Smooth muscle cell (in vitro differentiated cells): Measurements from ENCODE around the gene ATP6V1F. TPM values are rescaled to one million over a fixed set of nuclear protein-coding genes. Genes with fewer than 3 reads are reported as not detected.

Source experiments
- DNase-seq: peaks from one replicate; lab custom pipeline; 2025; ENCODE audit not compliant: unreplicated experiment; lab: John Stamatoyannopoulos, UW
- H2AFZ ChIP-seq: fragments of 200-600 bp; sonication (generic); 2 replicates; pipeline ENCODE4 v1.6.0; 2016; ENCODE audit warnings: antibody characterized with exemption, low read depth, mild to moderate bottlenecking
- H3F3A ChIP-seq: fragments of 200-600 bp; sonication (generic); 2 replicates; pipeline ENCODE4 v1.6.0; 2017; ENCODE audit warnings: antibody characterized with exemption, low read depth
- H3K27ac ChIP-seq: fragments of 200-600 bp; sonication (generic); 2 replicates; pipeline ENCODE4 v1.5.1; 2016; ENCODE audit warnings: low read depth, mild to moderate bottlenecking
- H3K27me3 ChIP-seq: fragments of 200-600 bp; sonication (generic); 2 replicates; pipeline ENCODE4 v1.6.1; 2016; ENCODE audit warnings: low read depth, mild to moderate bottlenecking
- H3K36me3 ChIP-seq: fragments of 200-600 bp; sonication (generic); 2 replicates; pipeline ENCODE4 v1.5.1; 2016; ENCODE audit warnings: low read depth
- H3K4me1 ChIP-seq: fragments of 200-600 bp; sonication (generic); 2 replicates; pipeline ENCODE4 v1.5.1; 2016; ENCODE audit warnings: low read depth
- H3K4me2 ChIP-seq: fragments of 200-600 bp; sonication (generic); 2 replicates; pipeline ENCODE4 v1.6.0; 2016; ENCODE audit warnings: mild to moderate bottlenecking
- H3K4me3 ChIP-seq: fragments of 200-600 bp; sonication (generic); 2 replicates; pipeline ENCODE4 v1.5.1; 2016; ENCODE audit warnings: mild to moderate bottlenecking
- H3K79me2 ChIP-seq: fragments of 200-600 bp; sonication (generic); 2 replicates; pipeline ENCODE4 v1.6.0; 2016; ENCODE audit warnings: low read depth, mild to moderate bottlenecking
- H3K9ac ChIP-seq: fragments of 200-600 bp; sonication (generic); 2 replicates; pipeline ENCODE4 v1.6.0; 2016; ENCODE audit warnings: low read depth
- H3K9me3 ChIP-seq: fragments of 200-600 bp; sonication (generic); replicated peaks from 2 replicates; pipeline ENCODE4 v1.5.1; 2016; ENCODE audit warnings: low read depth
- H4K20me1 ChIP-seq: fragments of 200-600 bp; sonication (generic); 2 replicates; pipeline ENCODE4 v1.6.0; 2016; ENCODE audit warnings: low read depth
- WGBS: methylation state at CpG from one replicate; pipeline ENCODE4 v1.1.7; 2016; ENCODE audit warnings: low lambda C conversion rate; 5-methylcytosine and 5-hydroxymethylcytosine counted together
- polyA plus RNA-seq: library from polyadenylated mRNA; unstranded; fragments of >200 nt; fragmentation: Nextera tagmentation; extraction: Ambion mirVana; gene quantifications from 2 replicates; pipeline ENCODE4 v1.2.1, GENCODE V29; 2016
- total RNA-seq: library from RNA; depleted of rRNA; stranded (reverse); fragments of >200 nt; gene quantifications from 2 replicates; pipeline ENCODE4 v1.2.3, GENCODE V29; 2014
- TF ChIP-seq, protein P1 (sequence below): fragments of 200-600 bp; sonication (generic); IDR thresholded peaks from 2 replicates; pipeline ENCODE4 v1.5.1; 2017; ENCODE audit warnings: borderline replicate concordance, mild to moderate bottlenecking, antibody characterized with exemption; ENCODE audit not compliant: insufficient read depth, poor library complexity, severe bottlenecking

ATP6V1F gene
- total and polyA plus RNA-seq, 2 experiments from 2014 or later = 131 to 325 TPM

DNA sequence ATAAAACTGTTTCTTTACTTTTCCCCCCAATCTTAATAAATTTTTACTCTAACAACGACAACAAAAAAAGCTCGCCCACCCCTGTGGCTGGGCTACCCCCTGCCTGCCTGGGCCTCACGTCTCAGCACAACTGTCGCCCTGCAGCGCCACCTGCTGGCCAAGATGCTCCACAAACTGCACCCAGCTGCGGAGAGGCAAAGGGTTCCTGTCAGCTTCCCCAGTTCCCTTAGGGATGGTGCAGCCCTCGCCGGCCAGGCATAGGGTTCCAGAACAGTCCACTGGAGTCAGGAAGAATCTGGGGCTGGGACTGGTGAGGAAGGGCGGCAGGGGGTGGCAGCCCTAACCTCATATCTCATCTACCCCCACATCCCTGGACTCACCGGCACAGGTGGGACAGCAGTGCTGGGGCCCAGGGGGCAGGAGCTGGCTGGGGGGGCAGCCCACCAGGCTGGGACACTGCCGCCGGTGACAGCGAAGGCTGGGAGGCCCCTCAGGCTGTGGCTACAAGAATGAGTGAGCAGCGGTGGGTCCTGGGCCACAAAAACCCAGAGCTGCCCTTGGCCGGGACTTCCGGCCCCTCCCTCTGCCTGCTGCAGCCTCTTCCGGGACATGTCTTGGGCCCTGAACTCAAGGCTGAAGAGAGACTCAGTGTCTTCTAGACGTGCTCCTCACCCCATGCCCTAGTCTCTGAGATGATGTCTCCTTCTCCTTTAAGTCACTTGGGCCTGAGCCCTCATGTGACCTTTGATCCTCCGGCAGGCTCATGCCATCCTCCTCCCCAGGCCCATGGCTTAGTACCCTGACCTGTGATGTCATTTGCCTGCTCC, 21.2 kb downstream of the ATP6V1F start:
- no peaks in the 10 kb centered on the region for H3F3A ChIP-seq
- H3K9ac ChIP-seq = no peak overlapping the region
- no peak overlapping the region for H3K4me3 ChIP-seq
- H2AFZ ChIP-seq = no peak overlapping the region
- TF ChIP-seq, protein P1, sequence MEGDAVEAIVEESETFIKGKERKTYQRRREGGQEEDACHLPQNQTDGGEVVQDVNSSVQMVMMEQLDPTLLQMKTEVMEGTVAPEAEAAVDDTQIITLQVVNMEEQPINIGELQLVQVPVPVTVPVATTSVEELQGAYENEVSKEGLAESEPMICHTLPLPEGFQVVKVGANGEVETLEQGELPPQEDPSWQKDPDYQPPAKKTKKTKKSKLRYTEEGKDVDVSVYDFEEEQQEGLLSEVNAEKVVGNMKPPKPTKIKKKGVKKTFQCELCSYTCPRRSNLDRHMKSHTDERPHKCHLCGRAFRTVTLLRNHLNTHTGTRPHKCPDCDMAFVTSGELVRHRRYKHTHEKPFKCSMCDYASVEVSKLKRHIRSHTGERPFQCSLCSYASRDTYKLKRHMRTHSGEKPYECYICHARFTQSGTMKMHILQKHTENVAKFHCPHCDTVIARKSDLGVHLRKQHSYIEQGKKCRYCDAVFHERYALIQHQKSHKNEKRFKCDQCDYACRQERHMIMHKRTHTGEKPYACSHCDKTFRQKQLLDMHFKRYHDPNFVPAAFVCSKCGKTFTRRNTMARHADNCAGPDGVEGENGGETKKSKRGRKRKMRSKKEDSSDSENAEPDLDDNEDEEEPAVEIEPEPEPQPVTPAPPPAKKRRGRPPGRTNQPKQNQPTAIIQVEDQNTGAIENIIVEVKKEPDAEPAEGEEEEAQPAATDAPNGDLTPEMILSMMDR = peak; percentile 89
- WGBS = 47% methylated on average over 19 of the region's 19 CpGs
- H4K20me1 ChIP-seq = no peaks in the 10 kb centered on the region
- no peak overlapping the region for H3K27ac ChIP-seq
- H3K79me2 ChIP-seq = no peaks in the 10 kb centered on the region
- H3K27me3 ChIP-seq = no peaks in the 10 kb centered on the region
- H3K36me3 ChIP-seq = no peaks in the 10 kb centered on the region
- DNase-seq = peak; percentile 62
- H3K4me2 ChIP-seq = no peak overlapping the region
- no peaks in the 10 kb centered on the region for H3K4me1 ChIP-seq
- no peaks in the 10 kb centered on the region for H3K9me3 ChIP-seq

- TF ChIP-seq, protein P1 = no peak
- H3K27me3 ChIP-seq = no peaks in the 10 kb centered on the region
- no peak overlapping the region for H2AFZ ChIP-seq
- no peaks in the 10 kb centered on the region for H4K20me1 ChIP-seq
- no peaks in the 10 kb centered on the region for H3K9me3 ChIP-seq
- DNase-seq = no peak
- WGBS = 88% methylated on average over 26 of the region's 26 CpGs
- no peak overlapping the region for H3K4me2 ChIP-seq
- H3K27ac ChIP-seq = no peak overlapping the region
- H3K79me2 ChIP-seq = no peaks in the 10 kb centered on the region
- H3K4me3 ChIP-seq = no peak overlapping the region
- H3K9ac ChIP-seq = no peak overlapping the region
- H3K4me1 ChIP-seq = no peaks in the 10 kb centered on the region
- H3K36me3 ChIP-seq = no peaks in the 10 kb centered on the region
- H3F3A ChIP-seq = no peaks in the 10 kb centered on the region
Measured at GRCh38 chr7:128884561-128885369, 22.1 kb downstream of the ATP6V1F start.

DNA sequence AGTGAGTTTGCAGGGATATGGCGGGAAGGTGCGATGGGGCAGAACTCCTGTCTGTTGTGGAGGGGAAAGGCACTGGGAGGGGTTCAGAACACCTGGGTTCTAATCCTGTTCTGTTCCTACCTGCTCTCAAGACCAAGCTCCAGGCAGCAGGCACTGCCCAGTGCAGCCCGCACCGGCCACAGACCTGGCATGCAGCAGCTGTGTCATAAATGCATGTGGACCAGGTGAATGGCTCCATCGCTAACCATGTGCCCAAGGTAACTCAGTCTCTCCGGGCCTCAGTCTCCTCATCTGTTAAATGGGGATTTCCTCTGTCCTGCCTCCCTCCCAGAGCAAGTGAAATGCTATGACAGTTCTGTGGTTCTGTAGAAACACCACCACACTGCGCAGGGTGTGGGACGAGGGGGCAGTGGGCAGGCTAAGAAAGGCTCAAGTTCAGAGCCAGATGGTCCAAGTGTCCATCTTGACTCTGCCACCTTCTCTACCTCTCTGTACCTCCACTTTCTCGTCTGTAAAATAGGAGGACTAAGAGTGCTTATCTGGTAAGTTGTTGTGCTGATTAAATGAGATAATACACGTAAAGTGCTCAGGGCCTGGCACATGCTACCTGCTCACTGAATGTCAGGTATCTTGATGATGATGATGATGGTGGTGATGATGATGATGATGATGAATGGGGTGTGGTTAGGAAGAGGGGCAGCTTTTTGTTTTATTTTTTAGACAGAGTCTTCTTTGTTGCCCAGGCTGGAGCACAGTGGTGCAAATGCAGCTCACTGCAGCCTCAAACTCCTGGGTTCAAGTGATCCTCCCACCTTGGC, 22.9 kb downstream of the ATP6V1F start:
- Histone ChIP-seq H4K20me1 (no peaks in the 10 kb centered on the region), H3F3A (no peaks in the 10 kb centered on the region), H3K27me3 (no peaks in the 10 kb centered on the region), H3K27ac (no peak overlapping the region), H3K79me2 (no peaks in the 10 kb centered on the region), H2AFZ (no peak overlapping the region), H3K4me1 (no peaks in the 10 kb centered on the region), H3K4me3 (no peak overlapping the region), H3K9ac (no peak overlapping the region), H3K9me3 (no peaks in the 10 kb centered on the region), H3K4me2 (no peak overlapping the region), H3K36me3 (no peaks in the 10 kb centered on the region)
- 95% methylated on average over 10 of the region's 10 CpGs for WGBS
- TF ChIP-seq, protein P1 = no peak
- no peak for DNase-seq
